GM12801 (cell line): Measurements from ENCODE around the gene FARSA.

Experiments
- TF ChIP-seq, protein P1 (sequence below): IDR thresholded peaks from one replicate; pipeline ENCODE4 v1.5.1; 2011; ENCODE audit warnings: control low read depth; ENCODE audit not compliant: insufficient read length; ENCODE audit errors: extremely low read depth

Gene FARSA

DNA sequence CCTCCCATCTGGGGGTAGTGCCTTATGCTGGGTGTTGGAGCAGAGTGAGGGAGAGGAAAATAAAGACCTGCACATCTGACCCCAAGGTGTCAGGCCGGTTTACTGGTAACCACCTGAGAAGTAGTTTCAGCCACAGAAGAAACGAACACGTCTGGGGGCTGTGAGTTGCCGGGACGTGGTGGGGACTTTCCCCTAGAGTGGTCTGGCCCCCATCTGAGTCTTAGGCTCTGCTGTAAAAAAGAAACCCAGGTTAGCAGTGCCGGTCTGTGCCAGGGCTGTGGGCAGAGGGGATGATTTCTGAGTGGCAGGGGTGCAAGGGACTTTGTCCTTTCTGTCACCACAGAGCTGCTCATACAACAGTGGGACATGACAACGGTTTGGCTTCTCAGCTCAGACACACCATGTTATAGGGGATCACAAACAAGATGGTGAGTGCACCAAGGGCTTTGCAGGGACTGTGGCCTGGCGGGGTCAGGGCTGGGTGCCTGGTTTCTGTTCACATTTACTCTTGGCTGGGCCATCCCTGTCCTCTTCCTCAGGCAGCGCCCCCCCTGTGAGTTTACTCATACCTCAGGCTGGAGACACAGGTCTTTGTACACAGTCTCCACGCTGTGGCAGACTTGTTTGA, 33.5 kb downstream of the FARSA start:
- TF ChIP-seq, protein P1, sequence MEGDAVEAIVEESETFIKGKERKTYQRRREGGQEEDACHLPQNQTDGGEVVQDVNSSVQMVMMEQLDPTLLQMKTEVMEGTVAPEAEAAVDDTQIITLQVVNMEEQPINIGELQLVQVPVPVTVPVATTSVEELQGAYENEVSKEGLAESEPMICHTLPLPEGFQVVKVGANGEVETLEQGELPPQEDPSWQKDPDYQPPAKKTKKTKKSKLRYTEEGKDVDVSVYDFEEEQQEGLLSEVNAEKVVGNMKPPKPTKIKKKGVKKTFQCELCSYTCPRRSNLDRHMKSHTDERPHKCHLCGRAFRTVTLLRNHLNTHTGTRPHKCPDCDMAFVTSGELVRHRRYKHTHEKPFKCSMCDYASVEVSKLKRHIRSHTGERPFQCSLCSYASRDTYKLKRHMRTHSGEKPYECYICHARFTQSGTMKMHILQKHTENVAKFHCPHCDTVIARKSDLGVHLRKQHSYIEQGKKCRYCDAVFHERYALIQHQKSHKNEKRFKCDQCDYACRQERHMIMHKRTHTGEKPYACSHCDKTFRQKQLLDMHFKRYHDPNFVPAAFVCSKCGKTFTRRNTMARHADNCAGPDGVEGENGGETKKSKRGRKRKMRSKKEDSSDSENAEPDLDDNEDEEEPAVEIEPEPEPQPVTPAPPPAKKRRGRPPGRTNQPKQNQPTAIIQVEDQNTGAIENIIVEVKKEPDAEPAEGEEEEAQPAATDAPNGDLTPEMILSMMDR = no peak

DNA sequence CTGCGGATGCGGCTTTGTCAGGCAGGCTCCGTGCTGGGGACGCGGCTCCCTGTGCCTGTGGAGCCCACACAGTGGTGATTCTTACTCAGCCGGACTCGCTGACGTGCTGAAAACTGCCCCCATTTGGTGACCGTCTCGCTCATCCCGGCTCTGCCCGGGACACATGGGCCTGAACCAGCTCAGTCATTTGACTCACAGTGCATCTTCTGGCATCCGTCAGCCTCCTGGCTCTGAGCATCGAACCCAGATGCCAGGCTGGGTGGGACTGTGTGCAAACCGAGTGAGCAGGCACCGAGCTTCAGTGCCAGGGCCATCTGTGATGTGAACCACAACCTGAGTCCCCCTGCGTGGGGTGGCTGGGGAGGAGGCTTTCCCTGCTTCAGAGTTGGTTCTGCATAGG, 37.1 kb downstream of the FARSA start:
- TF ChIP-seq, protein P1 = no peak

DNA sequence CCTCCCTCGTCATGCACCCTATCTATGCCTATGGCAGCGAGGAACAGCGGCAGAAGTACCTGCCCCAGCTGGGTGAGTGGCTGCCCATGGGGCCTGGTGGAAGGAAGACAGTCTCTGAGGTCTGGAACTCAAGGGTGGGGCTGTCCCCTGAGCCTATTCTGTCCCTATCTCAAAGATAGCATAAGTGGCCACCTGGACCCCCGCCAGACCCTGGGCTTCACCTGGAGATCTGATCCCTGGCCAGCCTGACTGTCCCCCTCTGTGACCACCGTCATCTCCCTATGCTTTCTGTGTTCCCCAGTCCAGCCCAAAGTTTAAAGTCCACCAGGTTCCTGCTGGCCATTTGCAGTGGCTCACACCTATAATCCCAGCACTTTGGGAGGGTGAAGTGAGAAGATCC, 39.9 kb downstream of the FARSA start:
- TF ChIP-seq, protein P1 = no peak

DNA sequence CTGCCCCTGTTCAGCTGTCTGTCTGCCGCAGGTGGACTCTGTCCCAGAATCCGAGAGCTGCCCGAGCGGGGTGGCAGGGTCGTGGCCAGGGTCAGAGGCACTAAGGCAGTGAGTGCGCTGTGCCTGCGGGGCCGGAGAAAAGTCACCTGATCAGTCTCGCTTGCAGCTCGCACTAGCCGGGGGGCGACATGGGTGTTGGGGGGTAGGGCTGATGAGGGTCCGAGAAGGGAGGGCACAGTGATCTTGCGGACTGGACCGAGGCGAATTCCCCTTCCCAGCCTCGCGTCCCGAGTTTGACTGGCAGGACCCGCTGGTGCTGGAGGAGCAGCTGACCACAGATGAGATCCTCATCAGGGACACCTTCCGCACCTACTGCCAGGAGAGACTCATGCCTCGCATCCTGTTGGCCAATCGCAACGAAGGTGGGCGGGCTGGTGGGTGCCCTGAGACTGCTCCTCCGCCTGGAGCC, 41.9 kb downstream of the FARSA start:
- TF ChIP-seq, protein P1 = no peak

DNA sequence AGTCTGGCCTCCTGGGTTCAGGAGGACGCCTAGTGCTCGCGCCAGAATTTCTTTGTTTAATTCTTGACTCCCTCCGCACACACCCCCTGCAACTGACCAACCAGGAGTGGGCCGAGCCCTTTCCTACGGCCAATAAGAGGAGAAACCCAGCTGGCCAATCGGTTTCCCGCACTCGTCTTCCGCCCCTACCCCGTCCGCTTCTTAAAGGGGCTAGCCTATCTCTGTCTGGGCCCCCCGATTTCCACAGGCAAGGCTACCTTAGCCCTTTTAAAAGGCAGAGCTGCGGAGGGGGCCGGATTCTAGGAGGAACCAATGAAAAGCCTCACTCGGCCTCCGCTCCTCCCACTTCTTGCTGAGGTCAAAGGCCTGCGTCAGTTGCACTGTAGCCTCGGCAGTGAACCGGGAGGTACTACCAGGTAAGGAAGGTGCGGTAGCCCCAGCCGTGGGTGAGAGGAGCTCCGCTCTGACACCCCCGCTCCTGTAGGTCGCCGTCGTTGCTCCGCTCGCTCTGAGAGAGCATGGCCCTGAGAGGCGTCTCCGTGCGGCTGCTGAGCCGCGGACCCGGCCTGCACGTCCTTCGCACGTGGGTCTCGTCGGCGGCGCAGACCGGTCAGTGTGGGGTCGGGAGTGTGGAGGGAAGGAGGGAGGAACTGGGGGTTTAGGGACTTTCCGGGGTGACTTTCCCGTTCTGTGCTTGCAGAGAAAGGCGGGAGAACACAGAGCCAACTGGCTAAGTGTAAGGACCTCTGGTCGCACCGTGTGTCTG, 42.5 kb downstream of the FARSA start, which contains the start of gene GCDH:
Gene GCDH (plus strand): TSS at position 374 of the 766 bp plus-strand sequence. CDS start 145 bp downstream, at position 519.
- TF ChIP-seq, protein P1 = no peak

DNA sequence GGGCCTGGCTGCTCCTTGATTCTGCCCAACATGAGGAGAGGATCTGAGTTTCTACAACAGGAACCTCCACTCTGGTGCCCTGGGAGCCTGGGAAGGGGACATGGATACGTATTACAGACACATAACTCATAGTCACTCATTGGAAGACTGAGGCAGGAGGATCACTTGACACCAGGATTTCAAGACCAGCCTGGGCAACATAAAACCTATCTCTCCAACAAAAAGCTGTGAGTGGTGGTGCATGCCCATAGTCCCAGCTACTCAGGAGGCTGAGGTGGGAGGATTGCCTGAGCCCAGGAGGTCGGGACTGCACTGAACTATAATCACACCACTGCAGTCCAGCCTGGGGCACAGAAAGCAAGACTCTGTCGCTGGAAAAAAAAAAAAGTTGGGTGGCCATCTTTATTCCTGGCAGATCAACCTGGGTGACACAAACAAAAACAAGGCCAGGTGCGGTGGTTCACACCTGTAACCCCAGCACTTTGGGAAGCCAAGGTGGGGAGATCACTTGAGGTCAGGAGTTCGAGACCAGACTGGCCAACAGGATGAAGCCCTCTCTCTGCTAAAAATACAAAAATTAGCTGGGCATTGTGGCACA, 45.4 kb downstream of the FARSA start:
- TF ChIP-seq, protein P1 = no peak

DNA sequence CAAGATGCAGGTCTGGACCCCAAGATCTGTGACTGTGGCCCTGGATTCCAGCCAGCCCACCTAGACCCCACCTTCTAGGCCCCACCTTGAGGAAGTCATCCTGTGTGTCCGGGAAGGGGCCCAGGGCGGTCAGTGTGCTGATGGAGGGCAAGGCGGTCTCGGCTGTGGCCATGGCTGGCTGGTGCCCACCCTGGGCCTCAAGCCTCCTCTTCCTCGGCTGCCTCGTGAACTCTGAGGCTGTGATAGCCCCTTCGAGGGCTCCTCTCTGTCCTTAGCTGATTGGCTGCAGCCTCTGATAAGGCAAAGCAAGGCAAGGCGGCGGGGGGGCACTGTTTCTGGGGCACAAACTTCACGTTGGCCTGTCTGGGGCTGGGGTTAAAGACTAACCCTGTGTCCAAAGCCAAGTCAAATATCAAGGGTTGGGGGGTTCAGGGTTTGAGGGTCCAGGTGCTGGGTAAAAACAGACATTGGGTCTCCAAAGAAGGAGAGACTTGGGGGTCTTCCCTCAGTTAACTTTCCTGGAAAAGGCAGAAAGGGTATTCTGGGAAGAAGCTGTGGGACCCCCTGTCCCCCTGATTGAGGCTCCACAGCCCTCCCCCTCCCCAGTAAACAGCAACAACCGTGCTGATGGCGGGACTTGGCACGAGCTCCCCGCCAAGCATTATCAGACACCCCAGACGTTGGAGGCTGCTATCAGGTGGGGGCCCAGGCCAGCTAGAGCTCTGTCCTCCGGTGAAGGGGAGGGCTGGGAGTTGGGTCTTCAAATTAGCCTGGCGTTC, 46.4 kb downstream of the FARSA start, which contains the start of gene KLF1:
Gene KLF1 (minus strand): TSS at position 233 of the 779 bp plus-strand sequence. CDS start 61 bp downstream, at position 172.
- TF ChIP-seq, protein P1 = no peak
